Neural cell (in vitro differentiated cells): Measurements from ENCODE around the gene CSNK2A3.

Experiments
- EP300 ChIP-seq: fragments of 450-650 bp; conservative IDR thresholded peaks from 2 replicates; pipeline ENCODE4 v1.6.1; 2014; ENCODE audit warnings: antibody characterized with exemption, mild to moderate bottlenecking, moderate library complexity; ENCODE audit not compliant: poor library complexity, severe bottlenecking
- EZH2 ChIP-seq: fragments of 200-600, 300-800 bp; shearing (Covaris generic), sonication (generic); IDR thresholded peaks from 2 replicates; pipeline ENCODE4 v1.6.1; 2014; ENCODE audit warnings: antibody characterized with exemption, low read length, borderline replicate concordance, mild to moderate bottlenecking; ENCODE audit not compliant: insufficient read depth, poor library complexity, severe bottlenecking
- MXI1 ChIP-seq: fragments of 450-650 bp; conservative IDR thresholded peaks from 2 replicates; pipeline ENCODE4 v1.6.1; 2014; ENCODE audit warnings: antibody characterized with exemption, mild to moderate bottlenecking; ENCODE audit not compliant: poor library complexity, severe bottlenecking
- RAD21 ChIP-seq: fragments of 450-650 bp; conservative IDR thresholded peaks from 2 replicates; pipeline ENCODE4 v1.6.1; 2014; ENCODE audit warnings: antibody characterized with exemption, mild to moderate bottlenecking, moderate library complexity
- TF ChIP-seq, protein P1 (sequence below): fragments of 450-650 bp; IDR thresholded peaks from 2 replicates; pipeline ENCODE4 v1.5.1; 2014; ENCODE audit warnings: antibody characterized with exemption, mild to moderate bottlenecking, moderate library complexity; ENCODE audit not compliant: poor library complexity, severe bottlenecking

DNA sequence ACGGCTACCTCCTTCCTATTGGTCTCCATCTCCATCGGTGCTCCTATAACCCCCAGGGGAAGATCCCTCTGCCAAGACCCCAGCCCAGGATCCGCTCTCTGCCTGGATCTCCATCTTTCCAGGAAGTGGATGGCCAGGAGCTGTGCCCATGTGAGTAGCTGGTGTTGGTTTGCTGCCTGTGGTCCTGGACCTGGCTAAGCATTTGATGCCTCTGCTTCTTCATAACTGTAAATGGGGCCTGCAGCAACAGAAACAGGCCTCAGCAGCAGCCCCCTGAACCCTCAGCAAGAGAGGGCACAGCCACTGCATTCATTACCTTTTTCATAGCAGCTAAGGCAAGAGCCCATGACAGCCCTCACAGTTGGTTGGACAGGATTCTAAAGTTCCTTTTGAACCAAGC lies 26.6 kb upstream of the CSNK2A3 start:
- TF ChIP-seq, protein P1, sequence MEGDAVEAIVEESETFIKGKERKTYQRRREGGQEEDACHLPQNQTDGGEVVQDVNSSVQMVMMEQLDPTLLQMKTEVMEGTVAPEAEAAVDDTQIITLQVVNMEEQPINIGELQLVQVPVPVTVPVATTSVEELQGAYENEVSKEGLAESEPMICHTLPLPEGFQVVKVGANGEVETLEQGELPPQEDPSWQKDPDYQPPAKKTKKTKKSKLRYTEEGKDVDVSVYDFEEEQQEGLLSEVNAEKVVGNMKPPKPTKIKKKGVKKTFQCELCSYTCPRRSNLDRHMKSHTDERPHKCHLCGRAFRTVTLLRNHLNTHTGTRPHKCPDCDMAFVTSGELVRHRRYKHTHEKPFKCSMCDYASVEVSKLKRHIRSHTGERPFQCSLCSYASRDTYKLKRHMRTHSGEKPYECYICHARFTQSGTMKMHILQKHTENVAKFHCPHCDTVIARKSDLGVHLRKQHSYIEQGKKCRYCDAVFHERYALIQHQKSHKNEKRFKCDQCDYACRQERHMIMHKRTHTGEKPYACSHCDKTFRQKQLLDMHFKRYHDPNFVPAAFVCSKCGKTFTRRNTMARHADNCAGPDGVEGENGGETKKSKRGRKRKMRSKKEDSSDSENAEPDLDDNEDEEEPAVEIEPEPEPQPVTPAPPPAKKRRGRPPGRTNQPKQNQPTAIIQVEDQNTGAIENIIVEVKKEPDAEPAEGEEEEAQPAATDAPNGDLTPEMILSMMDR: no peak
- TF ChIP-seq RAD21: no peak
- no peak for TF ChIP-seq EP300
- no peak for TF ChIP-seq MXI1
- TF ChIP-seq EZH2: no peak
